Stimulated activated CD8-positive, alpha-beta memory T cell treated with anti-CD3 and anti-CD28 coated beads, Interleukin-2, amount 100 ng/mL, for 1 hour (primary cell): ENCODE results near the gene LRRC26.
A peak's percentile ranks its signal among the peaks of the same experiment; 100 is the strongest.
"Not testable (repeated sequence)": the region's sequence is repeated elsewhere in the genome, so short reads cannot be mapped to it uniquely, and the experiment has no call there.

ENCODE experiments used
- DNase-seq, 2 donors: peaks; one replicate each; pipeline ENCODE4 v3.0.0-alpha.2; 2020; ENCODE audit warnings: low read depth in 2 of 2

The LRRC26 gene

DNA sequence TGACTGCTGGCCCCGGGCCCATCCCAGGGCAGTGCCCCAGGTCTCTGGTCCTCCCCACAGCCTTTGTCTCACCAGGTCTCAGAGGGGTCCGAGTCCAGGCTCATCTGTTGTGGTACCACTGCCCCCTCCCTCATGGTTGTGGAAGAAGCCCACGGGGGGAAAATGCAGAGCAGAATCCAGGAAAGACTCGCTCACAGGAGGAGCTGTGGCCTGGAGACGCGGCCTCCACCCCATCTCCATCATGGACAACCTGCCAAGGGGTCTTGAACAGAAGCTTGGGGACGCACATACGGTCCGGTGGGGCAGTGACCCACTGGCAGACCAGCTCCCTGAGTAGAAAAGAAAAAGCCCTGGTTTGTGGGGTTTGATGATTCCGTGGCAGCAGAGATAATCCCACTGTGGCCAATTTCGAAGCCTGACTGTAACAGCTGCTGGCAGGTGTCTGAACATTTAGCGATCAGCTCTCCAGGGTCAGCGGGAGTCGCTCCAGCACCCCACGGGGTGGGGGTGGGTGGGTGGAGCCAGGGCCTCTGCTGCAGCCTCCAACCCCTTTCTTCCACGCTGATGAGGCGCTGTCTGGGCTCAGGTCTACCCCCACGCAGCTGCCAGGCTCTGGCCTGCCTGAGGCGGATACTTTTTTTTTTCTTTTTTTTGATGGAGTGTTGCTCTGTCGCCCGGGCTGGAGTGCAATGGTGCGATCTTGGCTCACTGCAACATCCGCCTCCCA, 32.8 kb downstream of the LRRC26 start:
- no peak for DNase-seq

DNA sequence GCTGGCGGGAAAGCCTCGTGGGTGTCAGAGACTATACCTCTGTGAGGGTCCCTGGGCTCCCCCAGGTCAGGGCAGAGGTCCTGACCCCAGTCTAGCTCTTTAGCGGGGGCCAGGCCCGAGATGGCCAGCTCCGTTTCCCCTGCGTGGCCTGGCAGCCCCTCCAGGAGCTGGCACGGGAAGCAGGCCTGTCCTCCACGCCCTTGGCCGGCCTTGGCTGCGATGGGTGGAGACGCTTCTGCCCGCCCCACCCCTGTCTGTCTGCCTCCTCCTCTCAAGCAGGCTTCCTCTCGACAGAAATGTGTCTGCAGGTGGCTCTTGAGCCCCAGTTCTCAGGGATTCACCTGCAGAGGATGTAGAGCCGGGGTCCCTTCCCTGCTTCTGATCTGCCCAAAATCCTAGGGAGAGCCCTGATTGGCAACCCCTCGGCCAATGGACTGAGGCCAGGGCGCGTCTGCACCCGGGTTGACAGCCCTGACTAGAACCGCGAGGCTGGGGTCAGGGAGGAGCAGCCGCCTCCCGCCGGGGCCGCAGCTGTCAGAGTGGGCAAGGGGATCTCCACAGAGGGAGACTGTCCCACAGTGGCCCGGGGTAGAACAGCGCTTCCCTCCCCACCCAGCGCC, 33.5 kb downstream of the LRRC26 start:
- DNase-seq, result no peak

DNA sequence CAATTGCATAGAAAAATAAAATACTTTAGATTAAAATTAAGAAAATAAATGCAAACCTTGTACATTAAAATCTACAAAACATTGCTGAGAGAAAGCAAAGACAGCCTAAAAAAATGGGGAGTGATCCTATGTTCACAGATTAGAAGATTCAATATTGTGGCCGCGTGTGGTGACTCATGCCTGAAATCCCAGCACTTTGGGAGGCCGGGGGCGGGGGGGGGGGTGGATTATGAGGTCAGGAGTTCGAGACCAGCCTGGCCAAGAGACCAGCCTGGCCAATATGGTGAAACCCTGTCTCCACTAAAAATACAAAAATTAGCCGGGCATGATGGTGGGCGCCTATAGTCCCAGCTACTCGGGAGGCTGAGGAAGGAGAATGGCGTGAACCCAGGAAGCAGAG, 34.7 kb downstream of the LRRC26 start:
- DNase-seq, result not testable (repeated sequence)

DNA sequence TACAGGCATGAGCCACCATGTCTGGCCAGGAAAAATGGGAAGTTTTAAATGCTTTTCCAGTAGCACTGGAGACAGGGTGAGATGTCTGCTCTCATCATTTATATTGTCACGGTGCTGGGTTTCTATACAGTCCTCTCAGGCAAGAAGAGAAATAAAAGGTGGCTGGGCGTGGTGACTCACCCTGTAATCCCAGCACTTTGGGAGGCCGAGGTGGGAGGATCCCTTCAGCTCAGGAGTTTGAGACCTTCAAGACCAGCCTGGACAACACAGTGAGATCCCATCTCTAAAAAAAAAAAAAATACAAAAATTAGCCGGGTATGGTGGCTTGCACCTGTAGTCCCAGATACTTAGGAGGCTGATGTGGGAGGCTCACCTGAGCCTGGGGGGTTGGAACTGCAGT, 35.7 kb downstream of the LRRC26 start:
- DNase-seq, result no peak

DNA sequence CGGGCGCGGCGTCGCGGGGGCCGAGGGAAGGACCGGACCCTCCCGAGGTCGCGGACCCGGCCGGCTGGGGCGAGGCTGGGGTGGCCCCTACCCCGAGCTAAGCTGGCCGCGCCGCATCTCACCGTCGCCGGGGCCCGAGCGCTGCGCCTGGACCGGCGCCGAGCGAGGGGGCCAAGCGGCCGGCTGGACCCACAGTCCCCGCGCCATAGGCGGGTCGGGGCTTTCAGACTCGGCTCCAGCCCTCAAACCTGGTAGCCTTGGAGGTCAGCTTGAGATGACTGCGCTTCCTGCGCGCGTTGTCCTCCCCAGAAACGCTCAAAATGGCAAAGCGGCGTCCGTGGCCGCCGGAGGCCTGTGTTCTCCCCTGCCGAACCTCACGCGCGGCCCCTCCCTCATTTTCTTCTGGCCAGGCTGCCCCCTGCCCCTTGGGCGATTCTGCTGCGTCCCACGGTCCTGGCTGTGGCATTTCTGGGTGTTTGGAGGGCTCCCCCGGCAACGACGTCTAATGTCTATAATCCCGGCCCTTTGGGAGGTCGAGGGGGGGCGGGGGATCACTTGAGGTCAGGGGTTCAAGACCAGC, 39.6 kb downstream of the LRRC26 start:
- no peak for DNase-seq

DNA sequence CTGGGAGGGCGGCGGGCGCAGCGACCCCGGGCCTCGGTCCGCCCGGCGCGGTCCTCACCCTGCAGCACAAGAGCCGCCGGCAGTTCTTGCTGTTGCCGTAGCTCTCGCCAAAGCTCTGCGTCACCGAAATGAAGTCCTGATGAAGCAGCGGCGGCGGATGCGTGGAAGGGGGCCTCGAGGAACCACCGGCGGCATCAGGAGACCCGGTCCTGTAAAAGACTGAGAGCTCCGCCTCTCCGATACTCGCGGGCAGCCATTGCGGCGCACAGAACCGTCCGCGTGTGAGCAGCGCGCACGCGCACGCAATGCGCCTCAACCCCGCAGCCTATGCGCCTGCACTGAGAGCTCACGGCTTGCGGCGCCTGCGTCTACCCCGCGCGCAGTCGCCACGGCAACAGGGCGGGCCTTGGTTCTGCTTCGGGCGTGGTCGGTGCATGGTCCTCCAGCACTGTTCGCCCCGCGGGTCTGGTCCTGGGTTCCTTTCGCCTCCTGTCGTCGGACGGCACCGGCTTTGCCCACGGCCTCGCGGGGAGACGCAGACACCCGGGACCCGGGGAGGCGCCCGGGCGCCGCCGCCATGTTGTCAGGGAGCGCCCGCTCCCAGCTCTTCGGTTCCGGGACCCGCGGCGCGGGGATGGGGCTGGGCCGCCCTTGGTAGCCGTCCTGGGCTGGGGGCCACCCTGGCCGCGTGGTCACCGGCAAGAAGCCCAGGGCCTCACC, 40.2 kb downstream of the LRRC26 start:
- DNase-seq, result peak; percentile 72 to 81

DNA sequence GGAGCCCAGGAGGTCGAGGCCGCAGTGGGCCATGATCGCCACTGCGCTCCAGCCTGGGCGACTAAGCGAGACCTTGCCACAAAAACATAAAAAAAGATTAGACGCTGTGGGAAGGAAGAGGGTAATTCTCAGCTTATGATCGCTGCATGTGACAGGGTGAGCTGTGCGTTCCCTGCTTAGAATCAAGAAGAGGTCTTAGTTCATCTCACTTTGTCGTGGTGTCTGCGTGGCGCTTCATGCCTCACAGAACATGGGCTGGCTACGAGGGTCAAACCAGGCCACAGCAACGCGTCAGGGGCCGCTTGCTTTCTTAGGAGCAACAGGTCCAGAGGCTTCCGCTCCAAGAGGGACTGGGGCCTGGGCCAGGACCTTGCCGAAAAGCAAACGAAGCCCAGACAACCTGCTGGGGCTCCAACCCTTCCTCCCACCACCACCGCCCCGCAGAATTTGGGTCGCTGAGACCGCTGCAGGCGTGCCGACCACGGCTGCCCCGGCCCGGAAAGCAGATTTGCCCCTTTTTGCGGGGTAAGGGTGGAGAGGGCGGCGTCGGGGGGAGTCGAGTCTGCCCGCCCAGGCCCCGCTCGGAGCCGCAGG, 40.9 kb downstream of the LRRC26 start:
- DNase-seq, result no peak

DNA sequence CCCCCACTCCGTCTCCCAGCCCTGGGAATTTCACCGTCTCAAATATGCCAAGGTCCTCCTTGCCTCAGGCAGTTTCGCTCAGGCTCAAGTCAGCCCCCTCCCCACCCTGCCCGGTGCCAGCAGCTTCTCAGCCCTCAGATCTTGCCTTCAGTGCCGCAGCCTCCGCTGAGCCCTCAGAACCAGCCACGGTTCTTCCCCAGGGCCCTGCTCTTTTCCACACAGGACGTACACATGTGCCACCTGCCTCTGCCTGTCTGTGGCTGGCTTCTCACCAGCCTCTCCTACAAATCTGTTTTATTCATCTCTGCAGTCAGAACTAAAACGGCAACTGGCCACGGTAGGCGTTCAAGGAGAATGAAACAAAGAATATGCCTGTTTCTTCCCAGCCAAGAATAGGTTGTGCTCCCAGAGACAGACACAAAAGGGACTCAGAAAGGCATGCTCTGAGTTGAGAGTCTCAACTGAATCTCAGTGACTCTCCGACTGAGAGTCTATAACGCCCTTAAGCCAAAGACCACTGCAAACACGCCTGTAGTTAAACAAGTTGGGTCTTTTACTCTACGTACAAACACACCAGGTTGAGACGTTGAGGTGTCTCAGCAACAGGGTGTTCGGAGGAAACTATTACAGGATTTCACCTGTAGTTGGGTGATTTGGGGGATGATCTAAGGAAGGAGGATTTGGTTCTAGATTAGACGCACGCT, 41.5 kb downstream of the LRRC26 start:
- DNase-seq, result no peak

DNA sequence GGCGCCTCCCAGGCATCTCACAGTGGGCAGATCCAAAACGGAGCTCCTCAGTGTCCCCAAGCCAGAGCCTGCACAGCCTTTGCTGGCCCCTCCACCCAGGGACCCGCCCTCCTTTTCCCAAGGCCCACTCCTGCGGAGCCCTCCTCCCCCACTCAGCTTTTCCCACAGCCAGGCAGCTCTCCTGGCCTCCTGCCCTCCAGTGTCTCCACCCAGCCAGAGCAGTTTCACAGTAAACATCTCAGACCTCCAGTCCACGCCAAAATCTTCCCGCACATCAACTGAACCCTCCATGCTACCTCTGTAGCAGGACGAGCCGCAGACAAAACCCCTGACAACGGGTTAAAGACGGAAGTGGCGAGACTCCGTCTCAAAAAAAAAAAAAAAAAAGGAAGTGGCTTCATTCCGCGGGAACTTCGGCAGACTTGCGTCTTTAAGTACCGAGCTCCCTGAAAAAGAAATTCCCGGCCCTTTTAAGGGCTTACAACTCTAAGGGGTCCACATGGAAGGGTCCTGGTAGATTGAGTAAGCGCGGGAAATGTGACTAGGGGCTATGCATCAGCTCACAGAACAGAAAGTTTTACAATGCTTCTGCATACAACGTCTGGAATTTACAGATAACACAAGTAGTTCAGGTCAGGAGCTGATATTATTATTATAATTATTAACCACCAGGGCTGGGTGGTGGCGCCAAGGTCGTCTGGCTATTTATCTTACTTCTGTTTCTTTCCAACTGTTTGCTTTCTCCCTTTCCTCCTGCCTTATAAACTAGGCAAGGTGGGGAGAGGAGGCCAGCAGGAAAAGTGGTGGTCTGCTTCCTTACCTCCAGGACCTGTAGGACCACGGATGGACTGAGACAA, 42.3 kb downstream of the LRRC26 start:
- DNase-seq, result no peak

DNA sequence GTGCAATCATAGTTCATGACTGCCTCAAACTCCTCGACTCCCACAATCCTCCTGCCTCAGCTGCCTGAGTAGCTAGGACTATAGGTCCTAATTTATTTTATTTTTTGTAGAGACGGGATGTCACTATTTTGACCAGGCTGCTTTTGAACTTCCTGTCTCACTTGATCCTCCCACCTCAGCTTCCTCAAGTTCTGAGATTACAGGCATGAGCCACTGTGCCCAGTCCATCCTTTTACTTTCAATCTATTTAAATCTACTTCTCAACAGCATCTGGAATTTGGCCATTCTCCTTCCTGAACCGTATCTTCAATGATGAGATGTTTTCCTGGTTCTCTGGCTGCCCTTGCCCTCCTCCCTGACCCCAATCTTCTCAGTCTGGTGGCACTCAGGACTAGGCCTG, 43.1 kb downstream of the LRRC26 start:
- DNase-seq, result no peak

DNA sequence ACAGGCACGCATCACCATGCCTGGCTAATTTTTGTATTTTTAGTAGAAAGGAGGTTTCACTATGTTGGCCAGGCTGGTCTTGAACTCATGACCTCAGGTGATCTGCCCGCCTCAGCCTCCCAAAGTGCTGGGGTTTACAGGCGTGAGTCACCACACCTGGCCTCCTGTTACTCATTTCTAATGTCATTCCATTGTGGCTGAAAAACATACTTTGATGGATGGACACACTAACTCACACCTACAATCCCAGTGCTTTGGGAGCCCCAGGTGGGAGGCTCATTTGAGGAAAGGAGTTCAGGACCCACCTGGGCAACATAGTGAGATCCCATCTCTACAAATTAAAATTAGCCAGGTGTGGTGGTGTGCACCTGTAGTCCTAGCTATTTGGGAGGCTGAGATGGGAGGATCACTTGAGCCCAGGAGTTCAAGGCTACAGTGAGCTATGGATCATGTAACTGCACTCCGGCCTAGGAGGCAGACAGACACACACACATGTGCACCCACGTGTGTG, 45.8 kb downstream of the LRRC26 start:
- DNase-seq, result not testable (repeated sequence)

DNA sequence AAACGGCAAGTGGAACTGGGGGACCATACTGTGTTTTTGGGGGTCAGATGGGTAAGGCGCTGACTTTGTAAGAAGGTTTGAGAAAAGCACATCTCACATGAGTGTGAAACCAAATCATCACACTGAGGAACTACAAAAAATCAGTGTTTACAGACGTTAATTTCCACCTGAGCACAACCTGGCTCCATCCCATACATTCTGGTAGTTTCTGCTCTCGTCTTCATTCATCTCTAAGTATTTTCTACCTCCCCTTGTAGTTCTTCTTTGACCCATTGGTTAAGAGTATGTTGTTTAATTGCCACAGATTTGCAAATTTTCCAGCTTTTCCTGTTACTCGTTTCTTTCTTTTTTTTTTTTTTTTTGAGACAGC, 46.4 kb downstream of the LRRC26 start:
- no peak for DNase-seq

DNA sequence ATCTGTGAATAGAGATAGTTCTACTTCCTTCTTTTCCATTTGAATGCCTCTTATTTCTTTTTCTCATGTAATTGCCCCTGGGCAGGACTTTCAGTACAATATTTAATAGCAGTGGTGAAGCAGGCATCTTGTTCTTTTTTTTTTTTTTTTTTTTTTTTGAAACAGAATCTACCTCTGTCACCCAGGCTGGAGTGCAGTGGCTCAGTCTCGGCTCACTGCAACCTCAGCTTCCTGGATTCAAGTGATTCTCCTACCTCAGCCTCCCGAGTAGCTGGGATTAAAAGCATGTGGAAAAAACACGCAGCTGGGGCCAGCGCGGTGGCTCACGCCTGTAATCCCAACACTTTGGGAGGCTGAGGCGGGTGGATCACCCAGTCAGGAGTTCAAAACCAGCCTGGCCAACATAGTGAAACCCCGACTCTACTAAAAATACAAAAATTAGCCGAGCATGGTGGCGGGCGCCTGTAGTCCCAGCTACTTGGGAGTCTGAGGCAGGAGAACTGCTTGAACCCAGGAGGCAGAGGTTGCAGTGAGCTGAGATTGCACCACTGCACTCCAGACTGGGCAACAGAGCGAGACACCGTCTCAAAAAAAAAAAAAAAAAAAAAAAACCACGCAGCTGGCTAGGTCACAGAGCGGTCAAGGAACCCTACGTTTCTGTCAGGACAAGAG, 46.9 kb downstream of the LRRC26 start:
- not testable (repeated sequence) for DNase-seq

DNA sequence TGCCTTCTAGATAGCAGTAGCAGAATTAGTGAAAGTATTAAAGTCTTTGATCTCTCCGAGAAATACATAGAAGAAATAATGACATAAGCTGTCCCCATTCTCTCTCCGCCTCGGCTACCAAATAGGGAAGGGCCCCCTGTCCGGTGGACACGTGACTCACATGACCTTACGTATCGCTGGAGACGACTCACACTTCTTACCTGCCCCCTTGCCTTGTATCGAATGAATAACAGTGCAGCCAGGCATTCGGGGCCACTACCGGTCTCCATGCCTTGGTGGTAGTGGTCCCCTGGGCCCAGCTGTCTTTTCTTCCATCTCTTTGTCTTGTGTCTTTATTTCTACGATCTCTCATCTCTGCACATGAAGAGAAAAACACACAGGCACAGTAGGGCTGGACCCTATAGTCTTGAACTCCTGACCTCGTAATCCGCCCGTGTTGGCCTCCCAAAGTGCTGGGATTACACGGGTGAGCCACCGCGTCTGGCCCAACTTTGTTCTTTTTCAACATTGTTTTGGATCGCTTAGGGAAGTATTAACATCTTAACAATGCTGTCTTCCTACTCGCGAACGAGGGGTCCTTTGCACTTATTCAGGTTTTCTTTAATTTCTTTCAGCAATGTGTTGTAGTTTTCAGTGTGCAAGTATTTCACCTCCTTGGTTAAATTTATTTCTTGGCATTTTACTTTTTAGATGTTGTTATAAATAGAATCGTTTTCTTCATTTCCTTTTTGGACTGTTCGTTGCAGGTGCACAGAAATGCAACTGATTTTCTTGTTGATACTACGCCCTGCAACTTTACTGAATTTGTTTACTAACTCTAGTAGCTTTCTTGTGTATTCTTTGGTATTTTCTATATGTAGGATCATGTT, 47.7 kb downstream of the LRRC26 start:
- not testable (repeated sequence) for DNase-seq
